GM12878 (cell line): Measurements from ENCODE around the gene HNRNPR. TPM values are rescaled to one million over a fixed set of nuclear protein-coding genes. Genes with fewer than 3 reads are reported as not detected.

ENCODE experiments used
- ATAC-seq: fragments of 200-7000 bp; cut with Tn5 transposase; 3 replicates; pipeline ENCODE4 v1.9.1; 2020; ENCODE audit warnings: mild to moderate bottlenecking, moderate library complexity
- BruUV-seq: library from RNA; stranded (reverse); fragments of 400-500 nt; replicated peaks from 2 replicates; lab custom pipeline; 2021; lab: Mats Ljungman, UMichigan
- CTCF ChIA-PET: fragments of 300-600 bp; sonication (Branson Sonifier 250); formaldehyde crosslinking; extraction: SDS; loops from one replicate; lab custom pipeline; 2021; ENCODE audit warnings: inconsistent platforms; lab: Yijun Ruan, JAX
- POLR2A ChIA-PET: fragments of 350-600 bp; formaldehyde crosslinking; extraction: SDS; loops from one replicate; lab custom pipeline; 2021; ENCODE audit warnings: inconsistent platforms; lab: Charles Lee
- RAD21 ChIA-PET: fragments of 300-600 bp; sonication (Branson Sonifier 250); formaldehyde crosslinking; loops from one replicate; lab custom pipeline; 2023; ENCODE audit warnings: antibody characterized with exemption; ENCODE audit not compliant: unreplicated experiment; lab: Charles Lee
- SMC1A ChIA-PET: fragments of 300-600 bp; sonication (Branson Sonifier 250); formaldehyde crosslinking; loops from one replicate; lab custom pipeline; 2023; ENCODE audit not compliant: unreplicated experiment, uncharacterized antibody; lab: Charles Lee
- DNase-seq: peaks from one replicate; pipeline ENCODE4 v3.0.0-alpha.2; 2011; ENCODE audit warnings: low read depth, low spot score
- FAIRE-seq: peaks from 3 replicates; lab custom pipeline; 2011; peaks lifted over from hg19 to GRCh38; lab: Jason Lieb, UNC
- H2AFZ ChIP-seq: 2 replicates; pipeline ENCODE4 v1.6.0; 2011; ENCODE audit warnings: low read depth, low read length, control low read depth; ENCODE audit not compliant: control insufficient read depth
- H3K27ac ChIP-seq: 2 replicates; pipeline ENCODE4 v1.5.1; 2011; ENCODE audit warnings: control low read depth; ENCODE audit not compliant: control insufficient read depth, insufficient read depth
- H3K27me3 ChIP-seq, 2 experiments: replicated peaks in 1 of 2; 2 replicates each; pipeline versions ENCODE4 v1.6.0 to v1.6.1; 2011; ENCODE audit warnings: low read length in 1 of 2; ENCODE audit not compliant: control insufficient read depth in 2 of 2, insufficient read depth in 2 of 2
- H3K36me3 ChIP-seq, 2 experiments: 2 replicates each; pipeline ENCODE4 v1.5.1; 2011; ENCODE audit warnings: low read length in 1 of 2; ENCODE audit not compliant: control insufficient read depth in 2 of 2, insufficient read depth in 2 of 2
- H3K4me1 ChIP-seq: 2 replicates; pipeline ENCODE4 v1.6.1; 2011; ENCODE audit warnings: mild to moderate bottlenecking, low read length, moderate library complexity, mixed read lengths; ENCODE audit not compliant: control insufficient read depth, insufficient read depth
- H3K4me2 ChIP-seq: 2 replicates; pipeline ENCODE4 v1.6.0; 2011; ENCODE audit warnings: control low read depth; ENCODE audit not compliant: control insufficient read depth, insufficient read depth
- H3K4me3 ChIP-seq: fragments of 200-600 bp; sonication (generic); 2 replicates; pipeline ENCODE4 v1.5.1; 2016
- H3K79me2 ChIP-seq: 2 replicates; pipeline ENCODE4 v1.6.0; 2011; ENCODE audit warnings: low read length; ENCODE audit not compliant: control insufficient read depth, insufficient read depth
- H3K9ac ChIP-seq: 2 replicates; pipeline ENCODE4 v1.8.0; 2011; ENCODE audit warnings: low read length, control low read depth, mixed read lengths; ENCODE audit not compliant: control insufficient read depth, insufficient read depth
- H3K9me3 ChIP-seq: replicated peaks from 3 replicates; pipeline ENCODE4 v1.5.1; 2011; ENCODE audit warnings: mild to moderate bottlenecking, low read length; ENCODE audit not compliant: control insufficient read depth, insufficient read depth
- H4K20me1 ChIP-seq: 2 replicates; pipeline ENCODE4 v1.6.0; 2011; ENCODE audit not compliant: control insufficient read depth, insufficient read depth
- CUX1 ChIP-seq: IDR thresholded peaks from 2 replicates; pipeline ENCODE4 v1.6.1; 2012; ENCODE audit warnings: improper control_type of control experiment, low read depth, low read length; ENCODE audit not compliant: insufficient replicate concordance
- GABPA ChIP-seq: IDR thresholded peaks from 2 replicates; pipeline ENCODE4 v1.6.1; 2014; ENCODE audit warnings: antibody characterized with exemption, low read depth, mild to moderate bottlenecking, inconsistent platforms
- HCFC1 ChIP-seq: fragments of 150-350 bp; IDR thresholded peaks from 2 replicates; pipeline ENCODE4 v1.6.1; 2014; ENCODE audit warnings: low read length
- JUNB ChIP-seq: IDR thresholded peaks from 2 replicates; pipeline ENCODE4 v1.6.1; 2016; ENCODE audit warnings: antibody characterized with exemption, mild to moderate bottlenecking
- MXI1 ChIP-seq: fragments of 150-350 bp; IDR thresholded peaks from 2 replicates; pipeline ENCODE4 v1.6.1; 2011; ENCODE audit warnings: low read depth, mild to moderate bottlenecking, inconsistent platforms, low read length, improper control_type of control experiment
- NFYA ChIP-seq: IDR thresholded peaks from 2 replicates; pipeline ENCODE4 v1.6.1; 2011; ENCODE audit warnings: low read depth, mild to moderate bottlenecking, low read length, improper control_type of control experiment, borderline replicate concordance
- NR2C2 ChIP-seq: IDR thresholded peaks from 2 replicates; pipeline ENCODE4 v1.6.1; 2011; ENCODE audit warnings: borderline replicate concordance, low read depth; ENCODE audit not compliant: control insufficient read depth, insufficient read length
- PAX5 ChIP-seq: IDR thresholded peaks from 2 replicates; pipeline ENCODE4 v1.6.1; 2011; ENCODE audit warnings: low read depth, low read length, borderline replicate concordance
- RUNX3 ChIP-seq: IDR thresholded peaks from 2 replicates; pipeline ENCODE4 v1.6.1; 2012; ENCODE audit warnings: low read length, inconsistent platforms
- SMC3 ChIP-seq: IDR thresholded peaks from 2 replicates; pipeline ENCODE4 v1.6.1; 2011; ENCODE audit warnings: low read length, improper control_type of control experiment, borderline replicate concordance
- ZBTB11 ChIP-seq: fragments of 450-650 bp; formaldehyde crosslinking; IDR thresholded peaks from 2 replicates; pipeline ENCODE4 v1.5.0; 2022; ENCODE audit warnings: mild to moderate bottlenecking, missing genetic modification characterization
- ZNF207 ChIP-seq: fragments of 450-650 bp; IDR thresholded peaks from 2 replicates; pipeline ENCODE4 v1.6.1; 2014; ENCODE audit warnings: antibody characterized with exemption, mild to moderate bottlenecking, borderline replicate concordance
- ZNF622 ChIP-seq: fragments of 450-650 bp; IDR thresholded peaks from 2 replicates; pipeline ENCODE4 v1.6.1; 2017; ENCODE audit warnings: mild to moderate bottlenecking, inconsistent platforms
- ZSCAN29 ChIP-seq: fragments of 450-650 bp; IDR thresholded peaks from 2 replicates; pipeline ENCODE4 v1.6.1; 2017; ENCODE audit warnings: mild to moderate bottlenecking, moderate library complexity
- WGBS: methylation state at CpG from one replicate; pipeline ENCODE4 v1.1.6; 2016; ENCODE audit warnings: low lambda C conversion rate; ENCODE audit not compliant: insufficient replicate concordance, insufficient coverage; ENCODE audit errors: missing lambda C conversion rate; 5-methylcytosine and 5-hydroxymethylcytosine counted together
- in situ Hi-C: fragments of 300-500 bp; cut with MboI; formaldehyde crosslinking; loops from 9 replicates; pipeline ENCODE4 v1.14.3; 2018; ENCODE audit warnings: mixed read lengths
- intact Hi-C: fragments of 100-400 bp; cut with micrococcal nuclease; formaldehyde crosslinking; loops from one replicate; pipeline ENCODE4 v1.14.2; 2022; ENCODE audit not compliant: unreplicated experiment
- polyA plus RNA-seq, 11 experiments: library from polyadenylated mRNA; depleted of rRNA in 4 of 11; unstranded in 6 of 11; stranded (reverse) in 5 of 11; fragments of >200 nt; fragmentation: Nextera tagmentation in 4 of 11; fragmentation: Illumina TruSeq in 1 of 11; extraction: Ambion mirVana in 4 of 11; extraction: Trizol in 1 of 11; gene quantifications; 1 replicate in 1 of 11; 2 replicates in 10 of 11; pipeline versions ENCODE4 v1.2.1 to v1.2.3, GENCODE V29; 2011 to 2016; ENCODE audit warnings: inconsistent platforms in 2 of 11, missing spikeins in 2 of 11, low read depth in 1 of 11
- total RNA-seq, 4 experiments: library from RNA; depleted of rRNA in 3 of 4; stranded (reverse); fragments of >200 nt in 3 of 4; fragmentation: Illumina TruSeq in 1 of 4; extraction: Trizol in 1 of 4; gene quantifications; 2 replicates each; pipeline versions ENCODE4 v1.2.1 to v1.2.3, GENCODE V29; 2013 to 2021

The HNRNPR gene
- total and polyA plus RNA-seq, 10 of the 15 experiments (the other 5 are each of a cell fraction or from before 2014, with no cell fraction given) = 80.5 to 280 (median 218) TPM

GRCh38 chr1:23304140-23304620, 39.9 kb downstream of the HNRNPR start:
- ChIA-PET POLR2A (interaction anchor here (1.4 kb wide), 1 partner anchor 34 kb away, joined by 3 read pairs; no protein-coding TSS in a partner anchor), SMC1A (no interaction called here), CTCF (no interaction called here), RAD21 (no interaction called here)
- DNase-seq (no peak), FAIRE-seq (peak; percentile 27), ATAC-seq (no peak)
- no peaks in the 10 kb centered on the region for H4K20me1 ChIP-seq
- H2AFZ ChIP-seq = no peak overlapping the region
- H3K4me1 ChIP-seq = no peaks in the 10 kb centered on the region
- no peaks in the 10 kb centered on the region for H3K27me3 ChIP-seq
- H3K9ac ChIP-seq = no peak overlapping the region
- in situ Hi-C loops (no loop called here), intact Hi-C loops (no loop called here)
- BruUV-seq = no TSS peak
- peaks cover 0 to 18% of the 10 kb centered on the region in 2 experiments; a peak in 3 of 4 replicates for H3K36me3 ChIP-seq
- TF ChIP-seq ZSCAN29 (no peak), NFYA (no peak), MXI1 (no peak), PAX5 (no peak), ZNF207 (no peak), SMC3 (no peak), CUX1 (no peak), ZBTB11 (no peak), NR2C2 (no peak), GABPA (no peak), RUNX3 (no peak), HCFC1 (no peak), ZNF622 (no peak), JUNB (no peak)
- WGBS = 89% methylated on average over 4 of the region's 4 CpGs
- no peak overlapping the region for H3K27ac ChIP-seq
- H3K79me2 ChIP-seq = no peaks in the 10 kb centered on the region
- no peak overlapping the region for H3K4me3 ChIP-seq
- H3K4me2 ChIP-seq = no peak overlapping the region
- H3K9me3 ChIP-seq = no peaks in the 10 kb centered on the region
